GM23248 (cell line): ENCODE results near the gene AKAP7.

ENCODE experiments used
- EZH2 ChIP-seq: fragments of 200-600 bp; sonication (generic); IDR thresholded peaks from 2 replicates; pipeline ENCODE4 v1.6.1; 2018; ENCODE audit warnings: antibody characterized with exemption, mild to moderate bottlenecking; ENCODE audit not compliant: insufficient read depth, poor library complexity, severe bottlenecking
- EZH2phosphoT487 ChIP-seq: fragments of 200-600 bp; sonication (generic); IDR thresholded peaks from 2 replicates; pipeline ENCODE4 v1.6.1; 2018; ENCODE audit warnings: antibody characterized with exemption, moderate library complexity, mild to moderate bottlenecking, low read depth; ENCODE audit not compliant: insufficient read depth

GRCh38 chr6:131258010-131258652 is 122.9 kb downstream of the AKAP7 start:
- TF ChIP-seq EZH2 (no peak), EZH2phosphoT487 (no peak)
